Stimulated activated CD4-positive, alpha-beta T cell treated with anti-CD3 and anti-CD28 coated beads, Interleukin-15, amount 100 ng/mL, for 1 hour (primary cell): ENCODE measurements around the gene FMN1.
"Not testable (repeated sequence)": the region's sequence is repeated elsewhere in the genome, so short reads cannot be mapped to it uniquely, and the experiment has no call there.

ENCODE experiments used
- DNase-seq, 2 donors: peaks; one replicate each; pipeline ENCODE4 v3.0.0-alpha.2; 2020; ENCODE audit warnings: low read depth in 1 of 2, low spot score in 1 of 2

FMN1 gene

GRCh38 chr15:33098094-33099058 is 96.1 kb downstream of the FMN1 start:
- no peak for DNase-seq

GRCh38 chr15:33096134-33096533 is 98.4 kb downstream of the FMN1 start:
- no peak for DNase-seq

DNA sequence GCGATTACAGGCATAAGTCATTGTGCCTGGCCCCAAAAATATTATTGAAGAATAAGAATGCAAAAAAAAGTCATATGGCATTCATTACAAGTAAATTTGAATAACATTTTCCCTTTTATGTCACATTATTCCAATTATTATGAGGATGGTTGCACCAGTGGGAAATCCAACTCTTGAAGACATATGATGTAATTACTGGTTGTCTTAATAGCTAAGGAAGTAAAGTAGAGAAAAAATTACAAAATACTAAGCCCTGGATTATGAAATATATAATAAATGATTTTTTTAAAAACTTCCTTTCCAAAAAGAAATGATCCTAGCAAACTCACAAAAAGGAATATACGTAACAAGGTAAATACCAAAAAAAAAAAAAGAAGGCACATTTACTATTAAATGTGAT is 98.9 kb downstream of the FMN1 start:
- no peak for DNase-seq

GRCh38 chr15:33094336-33094735 is 100.2 kb downstream of the FMN1 start:
- DNase-seq, result no peak

GRCh38 chr15:33093222-33093621 is 101.3 kb downstream of the FMN1 start:
- no peak for DNase-seq

GRCh38 chr15:33091983-33092693 is 102.4 kb downstream of the FMN1 start:
- DNase-seq, result no peak

DNA sequence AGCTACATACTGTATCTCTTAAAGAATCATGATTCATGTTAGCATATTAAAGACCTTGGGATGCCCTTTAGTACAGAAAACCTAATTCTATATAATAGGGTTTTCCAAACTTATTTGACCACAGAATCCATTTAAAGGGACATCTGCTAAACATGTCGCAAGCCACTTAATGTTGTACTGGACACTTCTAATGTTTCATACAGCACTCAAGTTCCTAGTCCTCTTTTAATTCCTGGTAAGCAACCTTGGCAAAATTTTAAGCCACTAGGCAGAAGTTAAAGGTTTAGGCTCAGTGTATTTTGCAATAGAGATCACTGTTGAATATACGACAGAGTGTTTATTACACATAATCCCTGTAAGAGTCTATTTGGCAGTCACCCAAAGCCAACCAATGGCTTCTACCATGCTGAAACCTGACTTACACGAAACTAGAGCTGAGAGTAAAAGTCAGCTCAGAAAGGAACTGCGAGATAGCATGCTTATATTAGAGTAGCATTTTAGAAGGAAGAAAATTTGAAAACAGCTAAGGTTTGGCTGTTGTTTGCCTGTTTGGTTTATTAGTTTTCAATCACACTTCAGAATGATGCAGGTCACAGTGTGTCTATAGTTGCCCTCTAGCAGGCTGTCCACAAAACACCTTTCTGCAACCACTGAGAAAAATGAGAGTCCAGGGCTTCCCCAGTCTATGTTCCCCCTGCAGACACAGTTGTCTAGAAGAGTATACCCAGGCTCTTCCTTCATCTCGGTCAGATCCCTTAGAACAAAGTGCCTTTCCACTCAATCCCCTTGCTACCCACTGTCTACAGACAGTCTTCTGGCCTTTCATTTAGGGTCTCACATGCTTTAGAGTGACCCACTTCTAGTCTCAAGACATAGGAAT is 104.4 kb downstream of the FMN1 start:
- no peak for DNase-seq

- no peak for DNase-seq
These were observed 105.2 kb downstream of the FMN1 start for GRCh38 chr15:33089165-33089877.

DNA sequence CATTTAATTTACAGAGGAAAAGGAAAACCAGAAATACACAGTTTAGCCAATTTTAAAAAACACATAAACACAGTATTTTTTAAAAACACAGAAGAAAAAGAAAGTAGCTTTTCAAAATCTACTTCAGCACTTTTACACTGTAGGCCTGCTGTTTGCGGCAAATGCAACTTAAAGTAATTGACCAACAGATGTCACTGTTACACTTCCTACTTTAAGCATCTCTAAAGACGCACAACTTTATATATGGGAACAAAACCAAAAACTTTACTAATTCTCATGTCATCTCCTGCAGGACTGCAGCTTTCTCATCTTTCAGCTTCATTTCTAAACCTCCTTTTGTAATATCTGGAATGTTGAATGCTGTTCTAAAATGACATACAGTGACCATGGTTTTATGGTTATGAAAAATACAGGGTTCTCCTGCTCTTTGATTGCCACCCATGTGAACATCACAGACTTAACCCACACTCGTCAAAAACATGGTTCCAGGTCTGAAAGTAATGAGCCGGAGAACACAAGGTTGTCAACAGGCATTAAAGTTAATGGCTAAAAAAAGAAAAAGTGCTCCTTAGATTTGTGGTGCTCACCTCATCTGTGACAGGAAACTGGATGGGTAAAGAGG is 107.9 kb downstream of the FMN1 start:
- no peak for DNase-seq

DNA sequence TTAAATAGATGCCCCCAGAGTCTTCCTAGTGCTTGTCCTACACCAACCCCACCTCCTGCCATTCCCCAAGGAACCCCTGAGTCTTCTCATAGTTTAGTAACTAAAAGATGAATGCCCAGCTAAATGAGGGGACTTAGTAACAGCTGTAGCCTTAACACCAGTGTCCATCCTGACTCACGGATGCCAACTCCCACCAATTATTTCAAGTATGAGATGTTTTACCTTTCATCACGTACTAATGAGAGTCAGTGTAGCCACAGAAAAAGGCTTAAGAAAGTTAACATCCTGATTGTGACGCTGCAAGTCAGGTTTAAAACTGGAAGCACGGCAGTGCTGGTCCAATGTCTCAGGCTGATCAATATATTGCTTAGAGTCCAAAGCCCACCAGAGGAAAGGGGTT is 109.9 kb downstream of the FMN1 start:
- DNase-seq, result no peak

- DNase-seq, result no peak
These were observed 111.1 kb downstream of the FMN1 start for GRCh38 chr15:33083232-33084081.

DNA sequence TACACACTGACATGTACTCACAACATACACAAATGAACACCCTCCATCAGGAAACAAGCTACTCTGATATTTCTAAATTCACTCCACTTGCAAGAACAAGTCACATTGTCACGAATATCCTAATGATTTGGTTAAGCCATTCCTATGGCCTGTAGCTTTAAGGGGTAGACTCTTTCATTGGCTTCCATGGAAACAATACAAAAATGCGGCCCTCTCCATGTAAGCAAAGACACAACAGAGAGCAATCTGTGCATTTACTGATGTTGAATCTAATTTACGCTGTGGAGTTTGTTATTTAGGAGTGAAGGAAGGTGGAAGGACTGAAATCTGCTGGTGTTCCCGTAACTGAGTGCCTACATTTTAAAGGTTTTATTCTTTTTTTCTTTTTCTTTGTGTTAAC is 114.5 kb downstream of the FMN1 start:
- no peak for DNase-seq

DNA sequence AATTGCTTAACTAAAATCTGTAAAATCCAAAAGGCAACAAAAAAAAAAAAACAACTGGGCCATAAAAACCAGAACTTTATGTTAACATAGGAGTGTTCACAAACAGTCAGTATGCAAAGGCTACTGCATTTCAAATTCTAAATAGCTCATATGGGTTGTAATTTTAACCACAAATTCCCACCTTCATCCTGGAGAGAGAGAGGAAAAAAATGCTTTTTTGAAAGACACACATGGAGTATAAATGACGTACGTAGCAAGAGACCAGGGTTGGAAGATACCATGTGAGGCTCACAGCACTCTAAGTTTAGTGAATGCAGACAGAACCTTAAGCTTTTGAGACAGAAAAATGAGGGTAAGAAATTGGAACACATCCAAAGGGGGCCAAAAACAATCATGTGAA is 115.9 kb downstream of the FMN1 start:
- DNase-seq, result no peak

GRCh38 chr15:33076937-33077336 is 117.6 kb downstream of the FMN1 start:
- DNase-seq, result no peak

DNA sequence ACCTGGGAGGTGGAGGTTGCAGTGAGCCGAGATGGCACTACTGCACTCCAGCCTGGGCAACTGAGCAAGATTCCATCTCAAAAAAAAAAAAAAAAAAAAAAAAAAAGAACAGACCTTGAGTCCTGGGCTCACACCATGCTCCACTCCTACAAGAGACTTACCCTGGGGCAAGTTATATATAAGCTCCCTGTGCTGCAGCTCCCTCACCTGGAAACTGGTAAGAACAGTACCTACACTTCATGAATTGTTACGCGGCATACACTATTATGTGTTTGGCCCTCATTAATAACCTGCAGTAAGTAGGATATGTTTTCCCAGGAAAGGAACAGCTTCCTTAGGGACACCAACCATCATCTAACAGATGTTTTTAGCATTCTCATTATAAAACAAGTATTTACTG is 119.6 kb downstream of the FMN1 start:
- no peak for DNase-seq

- no peak for DNase-seq
These were observed 120.3 kb downstream of the FMN1 start for GRCh38 chr15:33074212-33074611.

- DNase-seq, result no peak
These were observed 123.1 kb downstream of the FMN1 start for GRCh38 chr15:33071451-33071850.

- DNase-seq, result not testable (repeated sequence)
These were observed 124.6 kb downstream of the FMN1 start for GRCh38 chr15:33069903-33070302.

DNA sequence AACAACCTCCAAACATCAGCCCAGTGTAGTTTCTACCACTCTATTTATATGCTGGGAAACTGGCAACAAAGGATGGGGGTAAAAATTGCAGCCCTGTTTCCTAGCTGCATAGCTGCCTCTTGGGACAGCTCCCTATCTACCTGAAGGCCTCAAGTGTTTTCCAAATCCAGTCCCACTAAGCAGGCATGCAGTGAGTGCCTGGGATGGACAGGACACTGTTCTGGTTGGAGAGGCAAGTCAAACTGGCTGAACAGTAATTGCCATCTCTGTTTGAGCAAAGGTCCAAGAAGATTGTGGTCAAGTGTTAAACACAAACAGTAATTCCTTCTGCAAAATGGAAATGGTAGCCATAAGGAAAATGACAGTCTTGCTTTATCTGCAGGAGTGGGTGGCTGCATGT is 125.4 kb downstream of the FMN1 start:
- no peak for DNase-seq
